Amniotic epithelial cell (primary cell): ENCODE data around the gene PLD4.
A peak's percentile ranks its signal among the peaks of the same experiment; 100 is the strongest.
"Not testable (repeated sequence)": the region's sequence is repeated elsewhere in the genome, so short reads cannot be mapped to it uniquely, and the experiment has no call there.

Experiments
- DNase-seq: peaks from one replicate; pipeline ENCODE4 v3.0.0-alpha.2; 2010; ENCODE audit warnings: low read depth

The PLD4 gene

DNA sequence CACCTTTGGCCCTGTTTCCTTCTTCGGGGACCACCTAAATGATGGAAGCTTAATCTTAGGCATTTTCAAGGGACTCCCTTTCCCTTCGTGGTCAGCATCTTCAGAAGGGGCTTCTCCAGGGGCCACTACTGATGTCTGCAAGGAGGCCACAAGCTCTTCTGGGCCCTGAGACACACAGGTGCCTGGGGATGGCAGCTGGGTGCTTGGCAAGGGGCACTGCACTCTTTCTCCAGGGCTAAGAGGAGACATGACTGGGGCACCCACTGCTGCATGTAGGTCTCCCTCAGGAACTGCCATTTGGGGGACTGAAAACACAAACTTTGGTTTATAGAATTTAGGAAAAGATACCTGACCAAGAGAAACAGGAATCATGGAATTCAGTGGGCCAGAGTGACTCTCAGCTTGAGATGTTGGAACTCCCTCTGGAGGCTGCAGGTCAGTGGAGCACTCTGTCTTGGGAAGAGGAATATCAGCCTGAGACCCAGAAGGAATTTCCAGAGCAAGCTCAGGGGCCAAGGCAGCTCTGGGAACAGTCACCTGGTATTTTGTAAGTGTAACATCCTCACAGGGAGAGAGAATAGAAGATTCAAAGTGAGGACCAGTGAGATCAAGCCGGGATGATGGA lies 16.0 kb downstream of the PLD4 start:
- DNase-seq = peak; percentile 13

DNA sequence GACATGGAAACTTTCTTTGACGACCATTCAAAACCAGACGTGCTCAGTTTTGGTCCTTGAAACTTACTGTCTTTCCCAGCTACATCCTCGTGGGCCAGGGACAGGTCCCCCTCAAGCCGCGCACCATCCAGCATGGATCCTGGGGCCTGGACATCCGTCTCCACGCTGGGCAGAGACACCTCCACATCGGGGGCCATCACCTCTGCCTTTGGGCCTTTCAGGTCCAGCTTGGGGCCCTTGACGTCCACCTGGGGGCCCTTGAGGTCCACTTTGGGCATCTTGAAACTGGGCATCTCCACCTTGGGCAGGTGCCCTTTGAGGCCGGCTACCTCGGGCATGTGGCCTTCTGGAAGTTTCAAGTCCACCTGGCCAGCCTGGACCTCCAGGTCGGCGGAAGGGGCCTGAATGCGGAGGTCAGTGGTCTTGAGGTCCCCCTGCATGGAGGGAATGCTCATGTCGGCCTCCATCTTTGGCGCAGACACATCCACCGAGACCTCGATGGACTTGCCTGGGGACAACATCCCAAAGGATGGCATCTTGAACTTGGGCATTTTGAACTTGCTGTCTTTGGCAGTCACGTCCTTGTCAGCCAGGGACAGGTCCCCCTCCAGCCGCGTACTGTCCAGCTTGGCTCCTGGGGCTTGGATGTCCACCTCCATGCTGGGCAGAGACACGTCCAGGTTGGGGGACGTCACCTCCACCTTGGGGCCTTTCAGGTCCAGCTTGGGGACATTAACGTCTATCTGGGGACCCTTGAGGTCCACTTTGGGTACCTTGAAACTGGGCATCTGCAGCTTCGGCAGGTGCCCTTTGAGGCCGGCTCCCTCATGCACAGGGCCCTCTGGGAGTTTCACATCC lies 17.1 kb downstream of the PLD4 start:
- no peak for DNase-seq

DNA sequence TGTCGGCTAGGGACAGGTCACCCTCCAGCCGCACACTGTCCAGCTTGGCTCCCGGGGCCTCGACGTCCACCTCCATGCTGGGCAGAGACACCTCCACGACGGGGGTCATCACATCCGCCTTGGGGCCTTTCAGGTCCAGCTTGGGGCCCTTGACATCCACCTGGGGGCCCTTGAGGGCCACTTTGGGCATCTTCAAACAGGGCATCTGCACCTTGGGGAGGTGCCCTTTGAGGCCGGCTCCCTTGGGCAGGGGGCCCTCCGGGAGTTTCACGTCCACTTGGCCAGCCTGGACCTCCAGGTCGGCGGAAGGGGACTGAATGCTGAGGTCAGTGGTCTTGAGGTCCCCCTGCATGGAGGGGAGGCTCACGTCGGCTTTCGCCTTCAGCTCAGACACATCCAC lies 17.9 kb downstream of the PLD4 start:
- no peak for DNase-seq

DNA sequence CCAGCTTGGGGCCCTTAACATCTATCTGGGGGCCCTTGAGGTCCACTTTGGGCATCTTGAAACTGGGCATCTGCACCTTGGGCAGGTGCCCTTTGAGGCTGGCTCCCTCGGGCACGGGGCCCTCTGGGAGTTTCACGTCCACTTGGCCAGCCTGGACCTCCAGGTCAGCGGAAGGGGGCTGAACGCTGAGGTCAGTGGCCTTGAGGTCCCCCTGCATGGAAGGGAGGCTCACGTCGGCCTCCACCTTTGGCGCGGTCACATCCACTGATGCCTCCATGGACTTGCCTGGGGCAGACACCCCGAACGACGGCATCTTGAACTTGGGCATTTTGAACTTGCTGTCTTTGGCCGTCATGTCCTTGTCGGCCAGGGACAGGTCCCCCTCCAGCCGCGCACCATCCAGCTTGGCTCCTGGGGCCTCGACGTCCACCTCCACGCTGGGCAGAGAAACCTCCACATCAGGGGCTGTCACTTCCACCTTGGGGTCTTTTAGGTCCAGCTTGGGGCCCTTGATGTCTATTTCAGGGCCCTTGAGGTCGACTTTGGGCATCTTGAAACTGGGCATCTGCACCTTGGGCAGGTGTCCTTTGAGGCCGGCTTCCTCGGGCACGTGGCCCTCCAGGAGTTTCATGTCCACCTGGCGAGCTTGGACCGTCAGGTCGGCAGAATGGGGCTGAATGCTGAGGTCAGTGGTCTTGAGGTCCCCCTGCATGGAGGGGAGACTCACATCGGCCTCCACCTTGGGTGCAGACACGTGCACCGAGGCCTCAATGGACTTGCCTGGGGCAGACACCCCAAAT lies 18.7 kb downstream of the PLD4 start:
- DNase-seq = not testable (repeated sequence)

DNA sequence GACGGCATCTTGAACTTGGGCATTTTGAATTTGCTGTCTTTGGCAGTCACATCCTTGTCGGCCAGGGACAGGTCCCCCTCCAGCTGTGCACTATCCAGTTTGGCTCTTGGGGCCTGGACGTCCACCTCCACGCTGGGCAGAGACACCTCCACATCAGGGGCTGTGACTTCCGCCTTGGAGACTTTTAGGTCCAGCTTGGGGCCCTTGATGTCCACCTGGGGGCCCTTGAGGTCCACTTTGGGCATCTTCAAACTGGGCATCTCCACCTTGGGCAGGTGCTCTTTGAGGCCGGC lies 19.3 kb downstream of the PLD4 start:
- not testable (repeated sequence) for DNase-seq

DNA sequence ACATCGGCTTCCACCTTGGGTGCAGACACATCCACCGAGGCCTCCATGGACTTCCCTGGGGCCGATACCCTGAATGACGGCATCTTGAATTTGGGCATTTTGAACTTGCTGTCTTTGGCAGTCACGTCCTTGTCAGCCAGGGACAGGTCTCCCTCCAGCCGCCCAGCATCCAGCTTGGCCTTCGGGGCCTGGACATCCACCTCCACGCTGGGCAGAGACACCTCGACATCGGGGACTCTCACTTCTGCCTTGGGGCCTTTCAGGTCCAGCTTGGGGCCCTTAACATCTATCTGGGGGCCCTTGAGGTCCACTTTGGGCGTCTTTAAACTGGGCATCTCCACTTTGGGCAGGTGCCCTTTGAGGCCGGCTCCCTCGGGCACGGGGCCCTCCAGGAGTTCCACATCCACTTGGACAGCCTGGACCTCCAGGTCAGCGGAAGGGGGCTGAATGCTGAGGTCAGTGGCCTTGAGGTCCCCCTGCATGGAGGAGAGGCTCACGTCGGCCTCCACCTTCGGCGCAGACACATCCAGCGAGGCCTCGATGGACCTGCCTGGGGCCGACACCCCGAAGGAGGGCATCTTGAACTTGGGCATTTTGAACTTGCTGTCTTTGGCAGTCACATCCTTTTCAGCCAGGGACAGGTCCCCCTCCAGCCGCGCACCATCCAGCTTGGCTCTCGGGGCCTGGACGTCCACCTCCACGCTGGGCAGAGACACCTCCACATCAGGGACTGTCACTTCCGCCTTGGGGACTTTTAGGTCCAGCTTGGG lies 19.9 kb downstream of the PLD4 start:
- DNase-seq = not testable (repeated sequence)

DNA sequence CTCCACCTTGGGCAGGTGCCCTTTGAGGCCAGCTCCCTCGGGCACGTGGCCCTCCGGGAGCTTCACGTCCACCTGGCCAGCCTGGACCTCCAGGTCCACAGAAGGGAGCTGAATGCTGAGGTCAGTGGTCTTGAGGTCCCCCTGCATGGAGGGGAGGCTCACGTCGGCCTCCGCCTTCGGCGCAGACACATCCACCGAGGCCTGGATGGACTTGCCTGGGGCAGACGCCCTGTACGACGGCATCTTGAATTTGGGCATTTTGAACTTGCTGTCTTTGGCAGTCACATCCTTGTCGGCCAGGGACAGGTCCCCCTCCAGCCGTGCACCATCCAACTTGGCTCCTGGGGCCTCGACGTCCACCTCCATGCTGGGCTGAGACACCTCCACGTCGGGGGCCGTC lies 20.6 kb downstream of the PLD4 start:
- DNase-seq = not testable (repeated sequence)

DNA sequence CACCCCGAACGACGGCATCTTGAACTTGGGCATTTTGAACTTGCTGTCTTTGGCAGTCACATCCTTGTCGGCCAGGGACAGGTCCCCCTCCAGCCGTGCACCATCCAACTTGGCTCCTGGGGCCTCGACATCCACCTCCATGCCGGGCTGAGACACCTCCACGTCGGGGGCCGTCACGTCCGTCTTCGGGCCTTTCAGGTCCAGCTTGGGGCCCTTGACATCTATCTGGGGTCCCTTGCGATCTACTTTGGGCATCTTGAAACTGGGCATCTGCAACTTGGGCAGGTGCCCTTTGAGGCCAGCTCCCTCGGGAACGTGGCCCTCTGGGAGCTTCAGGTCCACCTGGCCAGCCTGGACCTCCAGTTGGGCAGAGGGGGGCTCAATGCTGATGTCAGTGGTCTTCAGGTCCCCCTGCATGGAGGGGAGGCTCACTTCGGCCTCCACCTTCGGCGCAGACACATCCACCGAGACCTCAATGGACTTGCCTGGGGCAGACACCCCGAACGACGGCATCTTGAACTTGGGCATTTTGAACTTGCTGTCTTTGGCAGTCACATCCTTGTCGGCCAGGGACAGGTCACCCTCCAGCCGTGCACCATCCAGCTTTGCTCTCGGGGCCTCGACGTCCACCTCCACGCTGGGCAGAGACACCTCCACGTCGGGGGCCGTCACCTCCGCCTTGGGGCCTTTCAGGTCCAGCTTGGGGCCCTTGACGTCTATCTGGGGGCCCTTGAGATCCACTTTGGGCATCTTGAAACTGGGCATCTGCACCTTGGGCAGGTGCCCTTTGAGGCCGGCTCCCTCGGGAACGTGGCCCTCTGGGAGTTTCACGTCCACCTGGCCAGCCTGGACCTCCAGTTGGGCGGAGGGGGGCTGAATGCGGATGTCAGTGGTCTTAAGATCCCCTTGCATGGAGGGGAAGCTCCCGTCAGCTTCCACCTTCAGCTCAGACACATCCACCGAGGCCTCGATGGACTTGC lies 21.6 kb downstream of the PLD4 start:
- not testable (repeated sequence) for DNase-seq

DNA sequence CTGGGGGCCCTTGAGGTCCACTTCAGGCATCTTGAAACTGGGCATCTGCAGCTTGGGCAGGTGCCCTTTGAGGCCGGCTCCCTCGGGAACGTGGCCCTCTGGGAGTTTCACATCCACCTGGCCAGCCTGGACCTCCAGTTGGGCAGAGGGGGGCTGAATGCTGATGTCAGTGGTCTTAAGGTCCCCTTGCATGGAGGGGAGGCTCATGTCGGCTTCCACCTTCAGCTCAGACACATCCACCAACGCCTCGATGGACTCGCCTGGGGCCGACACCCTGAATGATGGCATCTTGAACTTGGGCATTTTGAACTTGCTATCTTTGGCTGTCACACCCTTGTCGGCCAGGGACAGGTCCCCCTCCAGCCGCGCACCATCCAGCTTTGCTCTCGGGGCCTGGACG lies 22.5 kb downstream of the PLD4 start:
- not testable (repeated sequence) for DNase-seq

DNA sequence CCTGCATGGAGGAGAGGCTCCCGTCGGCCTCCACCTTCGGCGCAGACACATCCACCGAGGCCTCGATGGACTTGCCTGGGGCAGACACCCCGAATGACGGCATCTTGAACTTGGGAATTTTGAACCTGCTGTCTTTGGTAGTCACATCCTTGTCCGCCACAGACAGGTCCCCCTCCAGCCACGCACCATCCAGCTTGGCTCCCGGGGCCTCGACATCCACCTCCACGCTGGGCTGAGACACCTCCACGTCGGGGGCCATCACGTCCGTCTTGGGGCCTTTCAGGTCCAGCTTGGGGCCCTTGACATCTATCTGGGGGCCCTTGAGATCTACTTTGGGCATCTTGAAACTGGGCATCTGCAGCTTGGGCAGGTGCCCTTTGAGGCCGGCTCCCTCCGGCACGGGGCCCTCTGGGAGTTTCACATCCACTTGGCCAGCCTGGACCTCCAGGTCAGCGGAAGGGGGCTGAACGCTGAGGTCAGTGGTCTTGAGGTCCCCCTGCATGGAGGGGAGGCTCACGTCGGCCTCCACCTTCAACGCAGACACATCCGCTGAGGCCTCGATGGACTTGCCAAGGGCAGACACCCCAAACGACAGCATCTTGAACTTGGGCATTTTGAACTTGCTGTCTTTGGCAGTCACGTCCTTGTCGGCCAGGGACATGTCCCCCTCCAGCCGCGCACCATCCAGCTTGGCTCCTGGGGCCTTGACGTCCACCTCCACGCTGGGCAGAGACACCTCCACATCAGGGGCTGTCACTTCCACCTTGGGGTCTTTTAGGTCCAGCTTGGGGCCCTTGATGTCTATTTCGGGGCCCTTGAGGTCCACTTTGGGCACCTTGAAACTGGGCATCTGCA lies 23.4 kb downstream of the PLD4 start:
- not testable (repeated sequence) for DNase-seq

DNA sequence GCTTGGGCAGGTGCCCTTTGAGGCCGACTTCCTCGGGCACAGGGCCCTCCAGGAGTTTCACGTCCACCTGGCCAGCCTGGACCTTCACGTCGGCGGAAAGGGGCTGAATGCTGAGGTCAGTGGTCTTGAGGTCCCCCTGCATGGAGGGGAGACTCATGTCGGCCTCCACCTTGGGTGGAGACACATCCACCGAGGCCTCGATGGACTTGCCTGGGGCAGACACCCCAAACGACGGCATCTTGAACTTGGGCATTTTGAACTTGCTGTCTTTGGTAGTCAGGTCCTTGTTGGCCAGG lies 24.0 kb downstream of the PLD4 start:
- DNase-seq = no peak

DNA sequence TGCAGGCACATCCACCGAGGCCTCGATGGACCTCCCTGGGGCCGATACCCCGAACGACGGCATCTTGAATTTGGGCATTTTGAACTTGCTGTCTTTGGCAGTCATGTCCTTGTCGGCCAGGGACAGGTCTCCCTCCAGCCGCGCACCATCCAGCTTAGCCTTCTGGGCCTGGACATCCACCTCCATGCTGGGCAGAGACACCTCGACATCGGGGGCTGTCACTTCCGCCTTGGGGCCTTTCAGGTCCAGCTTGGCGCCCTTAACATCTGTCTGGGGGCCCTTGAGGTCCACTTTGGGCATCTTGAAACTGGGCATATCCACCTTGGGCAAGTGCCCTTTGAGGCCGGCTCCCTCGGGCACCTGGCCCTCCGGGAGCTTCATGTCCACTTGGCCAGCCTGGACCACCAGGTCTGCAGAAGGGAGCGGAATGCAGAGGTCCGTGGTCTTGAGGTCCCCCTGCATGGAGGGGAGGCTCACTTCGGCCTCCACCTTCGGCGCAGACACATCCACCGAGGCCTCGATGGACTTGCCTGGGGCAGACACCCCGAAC lies 24.8 kb downstream of the PLD4 start:
- not testable (repeated sequence) for DNase-seq

DNA sequence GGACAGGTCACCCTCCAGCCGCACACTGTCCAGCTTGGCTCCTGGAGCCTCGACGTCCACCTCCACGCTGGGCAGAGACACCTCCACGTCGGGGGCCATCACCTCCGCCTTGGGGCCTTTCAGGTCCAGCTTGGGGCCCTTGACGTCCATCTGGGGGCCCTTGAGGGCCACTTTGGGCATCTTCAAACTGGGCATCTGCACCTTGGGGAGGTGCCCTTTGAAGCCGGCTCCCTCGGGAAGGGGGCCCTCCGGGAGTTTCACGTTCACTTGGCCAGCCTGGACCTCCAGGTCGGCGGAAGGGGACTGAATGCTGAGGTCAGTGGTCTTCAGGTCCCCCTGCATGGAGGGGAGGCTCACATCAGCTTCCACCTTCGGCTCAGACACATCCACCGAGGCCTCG lies 25.3 kb downstream of the PLD4 start:
- DNase-seq = no peak

DNA sequence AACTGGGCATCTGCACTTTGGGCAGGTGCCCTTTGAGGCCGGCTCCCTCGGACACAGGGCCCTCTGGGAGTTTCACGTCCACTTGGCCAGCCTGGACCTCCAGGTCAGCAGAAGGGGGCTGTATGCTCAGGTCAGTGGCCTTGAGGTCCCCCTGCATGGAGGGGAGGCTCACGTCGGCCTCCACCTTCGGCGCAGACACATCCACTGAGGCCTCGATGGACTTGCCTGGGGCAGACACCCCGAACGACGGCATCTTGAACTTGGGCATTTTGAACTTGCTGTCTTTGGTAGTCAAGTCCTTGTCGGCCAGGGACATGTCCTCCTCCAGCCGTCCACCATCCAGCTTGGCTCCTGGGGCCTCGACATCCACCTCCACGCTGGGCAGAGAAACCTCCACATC lies 26.0 kb downstream of the PLD4 start:
- DNase-seq = not testable (repeated sequence)

DNA sequence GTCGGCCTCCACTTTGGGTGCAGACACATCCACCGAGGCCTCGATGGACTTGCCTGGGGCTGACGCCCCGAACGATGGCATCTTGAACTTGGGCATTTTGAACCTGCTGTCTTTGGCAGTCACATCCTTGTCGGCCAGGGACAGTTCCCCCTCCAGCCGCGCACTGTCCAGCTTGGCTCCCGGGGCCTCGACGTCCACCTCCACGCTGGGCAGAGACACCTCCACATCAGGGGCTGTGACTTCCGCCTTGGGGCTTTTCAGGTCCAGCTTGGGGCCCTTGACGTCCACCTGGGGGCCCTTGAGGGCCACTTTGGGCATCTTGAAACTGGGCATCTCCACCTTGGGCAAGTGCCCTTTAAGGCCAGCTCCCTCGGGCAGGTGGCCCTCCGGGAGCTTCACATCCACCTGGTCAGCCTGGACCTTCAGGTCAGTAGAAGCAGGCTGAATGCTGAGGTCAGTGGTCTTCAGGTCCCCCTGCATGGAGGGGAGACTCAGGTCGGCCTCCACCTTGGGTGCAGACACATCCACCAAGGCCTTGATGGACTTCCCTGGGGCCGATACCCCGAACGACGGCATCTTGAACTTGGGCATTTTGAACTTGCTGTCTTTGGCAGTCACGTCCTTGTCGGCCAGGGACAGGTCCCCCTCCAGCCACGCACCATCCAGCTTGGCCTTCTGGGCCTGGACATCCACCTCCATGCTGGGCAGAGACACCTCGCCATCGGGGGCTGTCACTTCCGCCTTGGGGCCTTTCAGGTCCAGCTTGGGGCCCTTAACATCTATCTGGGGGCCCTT lies 27.4 kb downstream of the PLD4 start:
- DNase-seq = not testable (repeated sequence)

DNA sequence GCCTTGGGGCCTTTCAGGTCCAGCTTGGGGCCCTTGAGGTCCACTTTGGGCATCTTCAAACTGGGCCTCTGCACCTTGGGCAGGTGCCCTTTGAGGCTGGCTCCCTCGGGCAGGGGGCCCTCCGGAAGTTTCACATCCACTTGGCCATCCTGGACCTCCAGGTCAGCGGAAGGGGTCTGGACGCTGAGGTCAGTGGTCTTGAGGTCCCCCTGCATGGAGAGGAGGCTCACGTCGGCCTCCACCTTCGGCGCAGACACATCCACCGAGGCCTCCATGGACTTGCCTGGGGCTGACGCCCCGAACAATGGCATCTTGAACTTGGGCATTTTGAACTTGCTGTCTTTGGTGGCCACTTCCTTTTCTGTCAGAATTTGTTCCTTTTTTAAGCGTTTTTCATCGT lies 28.4 kb downstream of the PLD4 start:
- no peak for DNase-seq

DNA sequence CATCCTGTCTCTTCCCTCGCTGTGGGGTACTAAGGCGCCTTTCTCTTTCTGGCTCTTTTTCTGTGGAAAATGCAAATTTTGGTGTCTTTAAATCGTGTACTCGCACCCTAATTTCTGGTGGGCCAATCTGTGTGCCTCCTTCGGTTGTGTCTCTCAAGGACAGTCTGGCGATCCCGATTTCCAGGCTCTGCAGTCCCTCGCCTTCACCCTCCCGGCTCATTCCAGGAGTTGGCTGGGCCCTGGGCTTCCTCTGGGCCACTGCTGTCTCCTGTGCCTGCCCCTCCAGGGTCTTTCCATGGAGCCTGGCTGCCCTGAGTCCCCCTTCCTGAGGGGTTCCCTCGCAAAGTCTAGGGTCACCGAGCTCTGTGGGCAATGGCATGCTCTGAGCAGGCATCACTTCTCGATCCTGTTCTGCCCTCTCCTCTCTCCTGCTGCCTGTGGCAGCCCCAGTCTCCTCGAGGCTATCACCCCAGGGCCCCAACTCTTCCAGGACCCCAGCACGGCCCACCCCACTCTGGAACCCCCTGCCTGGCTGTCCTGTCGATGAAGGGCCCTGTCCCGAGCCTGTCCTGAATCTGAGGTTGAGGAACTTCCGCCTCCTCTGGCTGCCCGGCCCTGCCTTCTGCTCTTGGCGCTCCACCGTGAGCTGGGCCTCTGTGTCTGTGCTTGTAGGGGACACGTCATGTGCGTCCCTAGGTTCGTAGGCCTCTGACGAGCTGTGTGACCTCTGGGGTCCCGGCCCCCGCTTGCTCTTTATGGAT lies 29.4 kb downstream of the PLD4 start:
- no peak for DNase-seq

DNA sequence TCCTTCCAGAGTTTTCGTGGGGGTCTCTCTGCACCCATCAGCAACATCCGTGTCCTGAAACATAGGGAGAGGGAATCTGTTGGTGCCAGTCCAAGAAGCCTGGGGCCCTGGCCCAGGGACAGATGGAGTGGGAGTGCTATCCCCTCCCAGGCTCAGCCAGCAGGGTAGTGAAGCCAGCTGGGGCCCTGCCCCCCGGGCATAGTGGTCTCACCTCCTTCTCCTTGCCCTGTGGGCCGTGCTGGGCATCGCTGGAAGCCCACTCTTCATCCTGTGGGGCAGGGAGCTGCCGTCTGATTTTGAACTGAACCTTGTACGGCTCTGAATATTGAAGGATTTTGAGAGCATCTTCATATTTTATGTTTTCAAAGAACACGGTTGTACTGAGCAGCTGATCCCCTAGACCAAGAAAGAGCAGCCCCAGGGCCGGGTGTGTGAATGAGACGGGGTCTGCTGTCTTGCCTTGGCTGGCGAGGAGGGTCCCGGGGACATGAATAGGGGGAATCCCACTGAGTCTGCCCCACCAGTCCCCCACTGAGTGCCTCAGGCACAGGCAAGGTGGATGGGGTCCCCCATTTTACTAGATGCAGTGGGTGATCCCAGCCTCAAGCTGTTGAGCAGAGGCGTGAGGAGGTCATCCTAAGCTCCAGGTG lies 30.2 kb downstream of the PLD4 start:
- DNase-seq = no peak
